ENCODE data around the gene S100A1. TPM values are rescaled to one million over a fixed set of nuclear protein-coding genes. Genes with fewer than 3 reads are reported as not detected.

The S100A1 gene
- total RNA-seq, 2 experiments from 2014 or later: not detected

DNA sequence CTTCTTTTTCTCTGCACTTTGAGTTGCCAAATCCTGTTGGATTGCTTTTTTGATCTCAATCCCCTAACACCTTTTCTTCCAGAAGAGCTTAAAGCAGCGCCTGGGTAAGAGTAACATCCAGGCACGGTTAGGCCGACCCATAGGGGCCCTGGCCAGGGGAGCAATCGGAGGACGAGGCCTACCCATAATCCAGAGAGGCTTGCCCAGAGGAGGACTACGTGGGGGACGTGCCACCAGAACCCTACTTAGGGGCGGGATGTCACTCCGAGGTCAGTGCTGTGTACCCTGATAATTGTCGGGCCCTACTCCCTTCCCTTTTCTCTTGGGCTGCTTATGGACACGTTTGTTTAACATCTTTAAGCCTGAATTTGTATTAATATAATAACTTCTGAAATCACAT is 13.9 kb downstream of the S100A1 start:
- H3K27ac Mint-ChIP-seq: peak overlapping the region; percentile 39
- ATAC-seq: no peak
- intact Hi-C loops (cut with DNase I, micrococcal nuclease): no loop called here
- no peaks in the 10 kb centered on the region for H3K9me3 Mint-ChIP-seq (ENCODE audit: low read depth)
- no peak for DNase-seq
- no peak overlapping the region for H3K4me3 Mint-ChIP-seq
- no peaks in the 10 kb centered on the region for H3K27me3 Mint-ChIP-seq
- ChIA-PET CTCF (interaction anchor here (0.6 to 1.8 kb wide), 3 partner anchors 25 to 348 kb away, joined by 3 to 7 read pairs (median 4); no protein-coding TSS in a partner anchor), POLR2A (no interaction called here)
- H3K36me3 Mint-ChIP-seq (ENCODE audit: low read depth): peaks cover 82% of the 10 kb centered on the region
- H3K4me1 Mint-ChIP-seq: peaks cover 45% of the 10 kb centered on the region

GRCh38 chr1:153643100-153643499 is 14.9 kb downstream of the S100A1 start:
- intact Hi-C loops (cut with DNase I, micrococcal nuclease): no loop called here
- Mint-ChIP-seq H3K9me3 (ENCODE audit: low read depth) (no peaks in the 10 kb centered on the region), H3K27me3 (no peaks in the 10 kb centered on the region), H3K36me3 (ENCODE audit: low read depth) (peaks cover 80% of the 10 kb centered on the region), H3K4me3 (no peak overlapping the region), H3K27ac (peak overlapping the region; percentile 44), H3K4me1 (peaks cover 44% of the 10 kb centered on the region)
- POLR2A ChIA-PET: interaction anchor here (0.5 to 1.2 kb wide), 5 partner anchors 9 to 516 kb away, joined by 3 to 6 read pairs (median 3); partner anchors contain the start of gene CHTOP
- CTCF ChIA-PET: interaction anchor here (0.5 to 1.8 kb wide), 7 partner anchors 9 to 174 kb away, joined by 3 to 7 read pairs (median 3); partner anchors contain the start of genes CHTOP and S100A13
- DNase-seq: no peak
- ATAC-seq: no peak

GRCh38 chr1:153643816-153644215 is 15.6 kb downstream of the S100A1 start:
- H3K27me3 Mint-ChIP-seq: no peaks in the 10 kb centered on the region
- DNase-seq: no peak
- H3K4me1 Mint-ChIP-seq: peaks cover 50% of the 10 kb centered on the region
- no peaks in the 10 kb centered on the region for H3K9me3 Mint-ChIP-seq (ENCODE audit: low read depth)
- ChIA-PET CTCF (interaction anchor here (0.8 to 1.9 kb wide), 7 partner anchors 10 to 691 kb away, joined by 3 to 7 read pairs (median 4); partner anchors contain the start of genes CHTOP, ILF2 and S100A13), POLR2A (interaction anchor here (0.6 to 1.2 kb wide), 3 partner anchors 10 to 92 kb away, joined by 3 to 6 read pairs (median 3); partner anchors contain the start of genes CHTOP and SNAPIN)
- ATAC-seq: no peak
- intact Hi-C loops (cut with DNase I, micrococcal nuclease): no loop called here
- H3K4me3 Mint-ChIP-seq: no peak overlapping the region
- H3K27ac Mint-ChIP-seq: peak overlapping the region; percentile 73
- H3K36me3 Mint-ChIP-seq (ENCODE audit: low read depth): peaks cover 75% of the 10 kb centered on the region

DNA sequence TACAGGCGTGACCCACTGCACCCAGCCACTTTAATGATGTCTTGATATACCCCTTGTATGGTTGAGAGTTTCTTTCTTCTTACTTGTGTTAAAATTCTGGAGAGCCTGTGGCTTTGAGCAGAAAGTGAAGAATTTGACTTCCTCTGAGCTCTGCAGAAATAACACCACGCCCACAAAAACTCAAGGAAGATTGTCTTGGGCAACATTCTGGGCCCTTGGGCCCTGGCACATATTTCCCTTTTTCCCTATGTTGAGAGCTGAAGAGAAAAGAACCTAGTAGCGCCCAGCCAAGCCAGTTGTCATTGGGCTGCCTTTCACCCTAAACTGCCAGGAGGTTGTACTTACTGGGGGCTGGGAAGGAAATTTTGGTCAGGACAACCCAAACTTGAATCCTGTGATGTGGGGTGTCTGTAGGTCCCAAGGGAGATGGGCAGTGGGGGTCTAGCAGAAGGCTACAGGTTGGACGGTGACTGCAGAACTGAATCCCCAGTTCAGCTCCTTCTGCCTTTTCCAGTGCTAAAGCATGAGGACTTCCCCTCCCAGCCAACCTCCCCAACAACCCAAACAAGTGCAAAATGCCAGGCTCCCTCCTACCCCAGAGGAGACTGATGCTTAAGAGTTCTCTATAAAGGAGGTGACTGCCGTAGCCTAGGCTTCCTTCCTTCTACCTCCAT is 18.6 kb downstream of the S100A1 start:
- ChIA-PET POLR2A (interaction anchor here (0.6 kb wide), 1 partner anchor 17 kb away, joined by 3 read pairs; no protein-coding TSS in a partner anchor), CTCF (interaction anchor here (1.3 kb wide), 2 partner anchors 9 to 10 kb away, joined by 3 to 4 read pairs; no protein-coding TSS in a partner anchor)
- intact Hi-C loops (cut with DNase I, micrococcal nuclease): no loop called here
- H3K36me3 Mint-ChIP-seq (ENCODE audit: low read depth): peaks cover 57% of the 10 kb centered on the region
- H3K9me3 Mint-ChIP-seq (ENCODE audit: low read depth): no peaks in the 10 kb centered on the region
- peak overlapping the region; percentile 75 for H3K27ac Mint-ChIP-seq
- no peak for ATAC-seq
- H3K27me3 Mint-ChIP-seq: no peaks in the 10 kb centered on the region
- no peak overlapping the region for H3K4me3 Mint-ChIP-seq
- H3K4me1 Mint-ChIP-seq: peaks cover 57% of the 10 kb centered on the region
- no peak for DNase-seq

DNA sequence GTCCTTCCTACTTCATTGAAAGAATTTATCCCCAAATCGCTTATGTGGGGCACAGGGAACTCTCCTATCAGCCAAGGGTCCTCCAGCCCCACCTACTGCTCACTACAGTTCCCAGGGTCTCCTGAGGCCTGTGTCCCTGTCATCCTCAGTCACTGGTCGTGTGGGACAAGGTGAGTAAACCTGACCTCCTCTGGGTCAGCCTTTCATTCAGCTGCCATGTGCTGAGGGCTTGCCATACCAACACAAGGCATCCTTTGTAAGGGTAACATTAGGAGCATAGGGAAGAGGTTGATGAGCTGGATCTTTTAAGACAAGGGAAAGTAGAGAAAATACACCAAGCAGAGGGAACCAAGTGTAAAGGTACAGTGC is 19.1 kb downstream of the S100A1 start:
- peaks cover 51% of the 10 kb centered on the region for H3K36me3 Mint-ChIP-seq (ENCODE audit: low read depth)
- no peak for DNase-seq
- H3K4me3 Mint-ChIP-seq: peak overlapping the region; percentile 28
- H3K9me3 Mint-ChIP-seq (ENCODE audit: low read depth): no peaks in the 10 kb centered on the region
- peak overlapping the region; percentile 75 for H3K27ac Mint-ChIP-seq
- intact Hi-C loops (cut with DNase I, micrococcal nuclease): no loop called here
- no peak for ATAC-seq
- H3K27me3 Mint-ChIP-seq: no peaks in the 10 kb centered on the region
- POLR2A ChIA-PET: interaction anchor here (0.6 to 0.8 kb wide), 4 partner anchors 13 to 470 kb away, joined by 3 to 4 read pairs (median 4); partner anchors contain the start of gene CHTOP
- CTCF ChIA-PET: interaction anchor here (0.9 kb wide), 1 partner anchor 9 kb away, joined by 3 read pairs; no protein-coding TSS in a partner anchor
- peaks cover 54% of the 10 kb centered on the region for H3K4me1 Mint-ChIP-seq

DNA sequence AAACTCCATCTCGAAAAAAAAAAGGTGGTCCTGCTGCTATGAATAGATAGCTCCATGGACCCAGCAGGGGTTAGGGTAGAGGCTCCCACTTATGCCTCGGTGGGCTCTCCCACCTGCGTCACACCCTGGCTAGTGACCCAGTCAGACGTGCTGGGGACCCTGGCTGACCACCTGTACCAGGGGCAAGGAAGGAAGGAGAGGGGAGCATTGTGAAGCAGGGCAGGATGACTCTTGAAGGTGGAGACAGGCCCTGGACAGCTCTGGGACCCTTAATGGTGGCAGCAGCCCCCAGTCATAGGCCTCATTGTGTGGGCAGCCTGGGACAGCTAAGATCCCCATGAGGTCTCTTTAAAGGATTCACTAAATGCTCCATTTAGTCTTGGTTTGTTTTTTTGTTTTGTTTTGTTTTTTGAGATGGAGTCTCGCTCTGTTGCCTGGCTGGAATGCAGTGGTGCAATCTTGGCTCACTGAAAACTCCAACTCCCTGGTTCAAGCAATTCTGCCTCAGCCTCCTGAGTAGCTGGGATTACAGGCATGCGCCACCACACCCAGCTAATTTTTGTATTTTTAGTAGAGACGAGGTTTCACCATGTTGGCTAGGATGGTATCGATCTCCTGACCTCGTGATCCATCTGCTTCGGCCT is 19.9 kb downstream of the S100A1 start:
- peaks cover 45% of the 10 kb centered on the region for H3K36me3 Mint-ChIP-seq (ENCODE audit: low read depth)
- ChIA-PET CTCF (interaction anchor here (0.6 to 1.3 kb wide), 5 partner anchors 10 to 288 kb away, joined by 3 to 5 read pairs (median 3); no protein-coding TSS in a partner anchor), POLR2A (interaction anchor here (0.6 to 0.8 kb wide), 3 partner anchors 14 to 469 kb away, joined by 3 to 4 read pairs (median 4); partner anchors contain the start of gene CHTOP)
- H3K4me1 Mint-ChIP-seq: peaks cover 51% of the 10 kb centered on the region
- H3K27me3 Mint-ChIP-seq: no peaks in the 10 kb centered on the region
- no peaks in the 10 kb centered on the region for H3K9me3 Mint-ChIP-seq (ENCODE audit: low read depth)
- H3K4me3 Mint-ChIP-seq: no peak overlapping the region
- DNase-seq (no peak), ATAC-seq (no peak)
- intact Hi-C loops (cut with DNase I, micrococcal nuclease): no loop called here
- peak overlapping the region; percentile 43 for H3K27ac Mint-ChIP-seq

GRCh38 chr1:153649137-153649862 is 21.1 kb downstream of the S100A1 start:
- H3K36me3 Mint-ChIP-seq (ENCODE audit: low read depth): peaks cover 33% of the 10 kb centered on the region
- ChIA-PET CTCF (interaction anchor here (1.0 to 1.3 kb wide), 3 partner anchors 11 to 138 kb away, joined by 4 to 8 read pairs (median 5); no protein-coding TSS in a partner anchor), POLR2A (interaction anchor here (0.6 to 1.1 kb wide), 5 partner anchors 13 to 1809 kb away, joined by 3 to 7 read pairs (median 3); partner anchors contain the start of gene CHTOP)
- H3K27ac Mint-ChIP-seq: peak overlapping the region; percentile 62
- H3K4me3 Mint-ChIP-seq: no peak overlapping the region
- H3K9me3 Mint-ChIP-seq (ENCODE audit: low read depth): no peaks in the 10 kb centered on the region
- DNase-seq (no peak), ATAC-seq (peak; percentile 29)
- intact Hi-C loops (cut with DNase I, micrococcal nuclease): no loop called here
- peaks cover 42% of the 10 kb centered on the region for H3K4me1 Mint-ChIP-seq
- no peaks in the 10 kb centered on the region for H3K27me3 Mint-ChIP-seq

DNA sequence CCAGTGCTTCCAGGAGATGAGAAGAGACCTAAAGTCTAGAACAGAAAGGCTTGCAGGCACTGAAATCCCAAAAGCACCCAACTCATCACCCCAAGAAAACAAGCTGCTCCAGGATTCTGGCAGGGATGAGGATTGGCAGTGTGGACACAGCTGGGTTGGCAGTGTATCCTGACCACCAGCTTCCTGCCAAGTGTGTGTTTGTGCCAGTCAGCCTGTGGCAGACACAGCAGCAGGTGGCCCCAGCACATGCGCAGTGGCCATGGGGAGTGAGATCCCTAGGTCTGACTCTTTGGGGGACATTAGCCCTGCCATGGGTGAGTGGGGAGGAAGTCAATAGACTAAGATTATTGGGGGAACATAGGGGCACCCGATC is 21.6 kb downstream of the S100A1 start:
- peaks cover 38% of the 10 kb centered on the region for H3K4me1 Mint-ChIP-seq
- intact Hi-C loops (cut with DNase I, micrococcal nuclease): no loop called here
- no peaks in the 10 kb centered on the region for H3K9me3 Mint-ChIP-seq (ENCODE audit: low read depth)
- no peaks in the 10 kb centered on the region for H3K27me3 Mint-ChIP-seq
- ATAC-seq (peak; percentile 23), DNase-seq (no peak)
- H3K4me3 Mint-ChIP-seq: no peak overlapping the region
- CTCF ChIA-PET: interaction anchor here (1.1 kb wide), 1 partner anchor 11 kb away, joined by 8 read pairs; no protein-coding TSS in a partner anchor
- POLR2A ChIA-PET: interaction anchor here (0.6 to 1.1 kb wide), 3 partner anchors 14 to 17 kb away, joined by 3 to 7 read pairs (median 5); partner anchors contain the start of gene CHTOP
- H3K36me3 Mint-ChIP-seq (ENCODE audit: low read depth): peaks cover 29% of the 10 kb centered on the region
- H3K27ac Mint-ChIP-seq: peak overlapping the region; percentile 85

GRCh38 chr1:153651771-153652170 is 23.5 kb downstream of the S100A1 start:
- POLR2A ChIA-PET: interaction anchor here (0.6 to 0.9 kb wide), 3 partner anchors 16 to 186 kb away, joined by 3 to 7 read pairs (median 3); no protein-coding TSS in a partner anchor
- peaks cover 27% of the 10 kb centered on the region for H3K4me1 Mint-ChIP-seq
- no peaks in the 10 kb centered on the region for H3K9me3 Mint-ChIP-seq (ENCODE audit: low read depth)
- DNase-seq (no peak), ATAC-seq (no peak)
- no peak overlapping the region for H3K27ac Mint-ChIP-seq
- intact Hi-C loops (cut with DNase I, micrococcal nuclease): no loop called here
- CTCF ChIA-PET: interaction anchor here (0.7 kb wide), 1 partner anchor 294 kb away, joined by 3 read pairs; no protein-coding TSS in a partner anchor
- no peak overlapping the region for H3K4me3 Mint-ChIP-seq
- no peaks in the 10 kb centered on the region for H3K27me3 Mint-ChIP-seq
- H3K36me3 Mint-ChIP-seq (ENCODE audit: low read depth): peaks cover 11% of the 10 kb centered on the region

DNA sequence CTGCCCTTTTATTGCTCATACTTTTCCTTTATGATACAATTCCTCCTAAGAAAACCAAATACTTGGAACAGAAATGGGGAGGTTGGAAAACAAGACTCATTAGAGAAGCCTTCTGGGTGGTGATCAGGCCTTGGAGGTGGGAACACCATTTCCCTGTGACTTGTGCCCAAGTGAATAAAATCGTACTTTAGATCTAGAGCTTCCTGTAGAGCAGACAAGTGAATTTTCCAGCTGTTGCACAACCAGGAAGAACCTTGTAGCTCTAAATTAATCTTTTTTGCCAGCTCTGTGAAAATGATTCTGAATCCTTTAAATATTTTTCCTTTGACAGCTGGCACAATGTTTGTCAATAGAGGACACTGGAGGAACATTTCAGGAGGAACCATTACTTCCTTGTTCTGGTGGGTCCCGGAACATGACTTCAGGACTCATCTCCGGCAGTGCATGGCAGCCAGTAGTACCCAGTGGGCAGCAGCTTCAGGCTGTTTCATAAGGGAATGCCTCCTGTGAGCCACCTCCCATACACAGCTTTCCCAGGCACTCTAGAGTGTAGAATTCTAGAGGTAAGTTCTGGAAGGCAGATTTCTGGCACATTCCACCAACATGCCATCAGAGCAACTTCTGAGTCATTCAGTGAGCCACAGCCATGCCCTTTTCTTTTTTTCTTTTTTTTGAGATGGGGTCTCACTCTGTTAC is 24.7 kb downstream of the S100A1 start:
- ChIA-PET CTCF (no interaction called here), POLR2A (no interaction called here)
- Mint-ChIP-seq H3K4me3 (no peak overlapping the region), H3K27me3 (no peaks in the 10 kb centered on the region), H3K36me3 (ENCODE audit: low read depth) (peaks cover 3% of the 10 kb centered on the region), H3K4me1 (peaks cover 20% of the 10 kb centered on the region), H3K27ac (no peak overlapping the region), H3K9me3 (ENCODE audit: low read depth) (no peaks in the 10 kb centered on the region)
- DNase-seq (no peak), ATAC-seq (no peak)
- intact Hi-C loops (cut with DNase I, micrococcal nuclease): no loop called here
